ENCODE measurements around the gene KRTAP10-7. TPM values are rescaled to one million over a fixed set of nuclear protein-coding genes. Genes with fewer than 3 reads are reported as not detected.

The KRTAP10-7 gene
- total RNA-seq, 4 donors from 2014 or later, result not detected

DNA sequence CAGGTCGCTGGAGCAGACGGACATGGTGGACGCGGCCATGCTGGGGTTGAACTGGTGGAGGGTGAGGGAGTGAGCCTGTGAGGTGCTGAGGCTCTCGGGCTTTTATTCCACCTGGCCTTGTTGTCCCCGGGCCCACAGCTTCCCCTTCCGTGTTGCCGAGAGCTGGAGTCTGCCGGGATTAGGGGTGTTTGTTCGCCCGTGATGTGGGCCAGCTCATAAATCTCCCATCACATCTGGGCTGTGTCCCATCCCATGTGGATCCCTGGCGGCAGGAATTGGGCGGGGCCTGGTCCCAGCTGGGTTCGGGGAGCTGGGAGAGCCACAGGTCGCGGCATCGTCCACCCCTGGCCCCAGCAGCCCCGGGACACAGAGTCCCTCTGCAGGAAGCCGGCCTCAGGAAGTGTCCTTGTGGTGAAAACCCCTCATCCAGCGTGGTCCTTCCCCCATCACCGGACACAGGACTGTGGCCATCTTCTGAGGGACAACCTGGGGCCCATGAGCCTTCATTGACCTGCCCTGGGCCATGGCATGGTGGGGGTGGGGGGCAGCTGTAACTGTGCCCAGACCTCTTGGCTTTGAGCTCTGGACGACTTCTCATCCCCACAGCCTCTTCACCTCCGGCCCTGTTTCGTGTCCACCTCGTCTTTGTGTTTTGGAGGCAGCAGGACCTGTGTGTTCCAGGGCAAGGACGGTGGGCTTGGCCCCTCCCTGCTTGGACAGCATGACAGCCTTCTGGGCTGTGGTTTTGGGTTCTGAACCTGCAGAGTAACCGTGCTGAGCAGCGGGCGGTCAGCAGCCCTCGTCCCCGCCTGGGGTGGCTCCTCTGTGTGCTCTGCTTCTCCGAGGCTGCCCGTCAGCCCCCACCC lies 7.7 kb upstream of the KRTAP10-7 start, which contains the start of gene KRTAP10-6:
TSS of gene KRTAP10-6 (minus strand) at position 60 of the 866 bp plus-strand sequence. CDS start at position 39, 21 bp downstream.
- H3K4me3 ChIP-seq, result no peak within 1 kb of the TSS
- H3K27ac ChIP-seq, result no peak within 1 kb of the TSS
- H3K9me3 ChIP-seq, result peaks cover 0 to 3% (median 0%) of the 10 kb centered on the region in 4 donors
- no peaks in the 10 kb centered on the region for H3K36me3 ChIP-seq
- 50 to 56% methylated on average over 29 to 31 of the region's 33 CpGs for WGBS, 2 donors
- no peaks in the 10 kb centered on the region for H3K4me1 ChIP-seq
- peaks cover 0 to 10% of the 10 kb centered on the region in 2 donors for H3K27me3 ChIP-seq
- TF ChIP-seq EP300 (IDR thresholded peaks at IDR 0.05) (no peak), POLR2A (IDR thresholded peaks at IDR 0.05) (no peak), CTCF (IDR thresholded peaks at IDR 0.05) (no peak)
- DNase-seq (ENCODE audit: low spot score in 2 of 2), result no peak

DNA sequence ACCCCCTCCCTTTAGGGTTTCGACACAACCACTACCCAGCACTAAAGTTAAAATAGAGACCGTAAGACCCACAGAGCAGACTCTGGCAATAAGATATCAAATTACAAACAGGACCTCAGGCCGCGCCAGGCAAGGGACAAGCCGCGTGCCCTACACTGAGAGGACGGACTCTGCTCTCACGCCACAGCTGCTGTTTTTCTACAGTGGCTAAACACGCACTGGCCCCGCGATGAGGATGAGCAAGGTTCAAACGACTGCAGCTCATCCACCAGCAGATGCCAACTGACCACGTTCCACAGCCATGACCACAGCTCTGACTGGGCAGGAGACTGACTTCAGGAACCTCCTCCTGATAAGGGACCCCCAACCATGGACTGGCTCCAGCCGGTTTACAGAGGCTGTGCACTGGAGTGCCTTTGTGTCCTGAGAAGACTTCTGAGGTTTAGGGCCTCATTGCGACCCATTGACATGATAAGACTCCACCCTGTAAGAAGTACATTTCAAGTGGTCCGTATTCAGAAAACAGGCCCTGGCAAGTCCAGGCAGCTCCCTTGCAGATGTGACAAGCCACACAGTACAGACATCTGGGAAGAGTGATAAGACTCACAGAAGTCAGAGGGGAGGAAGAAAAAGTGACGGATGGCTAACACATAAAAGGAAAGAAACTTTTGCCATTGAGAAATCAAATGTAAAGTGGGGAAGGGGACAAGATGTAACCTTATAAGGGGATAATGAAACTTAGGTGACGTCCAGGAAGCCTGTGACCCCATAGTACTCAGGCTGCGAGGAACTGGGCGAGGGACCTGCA lies 6.6 kb upstream of the KRTAP10-7 start:
- Histone ChIP-seq H3K27ac (no peak overlapping the region), H3K4me1 (no peaks in the 10 kb centered on the region), H3K9me3 (peaks cover 0 to 7% (median 0%) of the 10 kb centered on the region in 4 donors), H3K36me3 (no peaks in the 10 kb centered on the region), H3K4me3 (no peak overlapping the region), H3K27me3 (peaks cover 0 to 10% of the 10 kb centered on the region in 2 donors)
- no peak for DNase-seq (ENCODE audit: low spot score in 2 of 2)
- TF ChIP-seq POLR2A (IDR thresholded peaks at IDR 0.05), result no peak
- no peak for TF ChIP-seq EP300 (IDR thresholded peaks at IDR 0.05)
- no peak for TF ChIP-seq CTCF (IDR thresholded peaks at IDR 0.05)
- WGBS, 2 donors, result 37 to 44% methylated on average over 20 of the region's 20 CpGs

DNA sequence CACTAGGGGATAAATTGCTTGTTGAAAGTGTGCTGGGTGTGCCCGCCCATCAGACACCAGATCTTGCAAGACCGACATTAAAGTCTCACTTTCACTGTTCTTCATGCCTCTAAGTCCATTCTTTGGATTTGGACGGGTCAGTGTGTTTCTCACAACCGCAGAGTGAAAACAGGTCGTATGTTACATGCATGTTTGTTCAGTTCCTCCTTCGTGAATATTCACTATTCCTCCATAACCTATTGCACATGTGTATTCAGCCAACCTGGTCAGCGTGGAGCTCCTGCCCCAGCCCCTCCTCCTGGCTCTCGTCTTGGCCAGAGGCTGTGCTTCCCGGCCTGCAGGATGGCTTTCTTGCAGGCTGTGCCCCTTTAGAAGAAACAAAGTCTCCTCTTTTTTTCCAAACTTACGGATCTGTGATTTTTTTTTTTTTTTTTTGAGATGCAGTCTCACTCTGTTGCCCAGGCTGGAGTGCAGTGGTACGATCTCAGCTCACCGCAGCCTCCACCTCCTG lies 5.9 kb upstream of the KRTAP10-7 start:
- Histone ChIP-seq H3K4me3 (no peak overlapping the region), H3K27me3 (peaks cover 0 to 10% of the 10 kb centered on the region in 2 donors), H3K36me3 (no peaks in the 10 kb centered on the region), H3K27ac (no peak overlapping the region), H3K9me3 (peaks cover 0 to 9% (median 0%) of the 10 kb centered on the region in 4 donors), H3K4me1 (no peaks in the 10 kb centered on the region)
- TF ChIP-seq POLR2A (IDR thresholded peaks at IDR 0.05) (no peak), EP300 (IDR thresholded peaks at IDR 0.05) (no peak), CTCF (IDR thresholded peaks at IDR 0.05) (no peak)
- 74 to 75% methylated on average over 12 of the region's 12 CpGs for WGBS, 2 donors
- no peak for DNase-seq (ENCODE audit: low spot score in 2 of 2)

DNA sequence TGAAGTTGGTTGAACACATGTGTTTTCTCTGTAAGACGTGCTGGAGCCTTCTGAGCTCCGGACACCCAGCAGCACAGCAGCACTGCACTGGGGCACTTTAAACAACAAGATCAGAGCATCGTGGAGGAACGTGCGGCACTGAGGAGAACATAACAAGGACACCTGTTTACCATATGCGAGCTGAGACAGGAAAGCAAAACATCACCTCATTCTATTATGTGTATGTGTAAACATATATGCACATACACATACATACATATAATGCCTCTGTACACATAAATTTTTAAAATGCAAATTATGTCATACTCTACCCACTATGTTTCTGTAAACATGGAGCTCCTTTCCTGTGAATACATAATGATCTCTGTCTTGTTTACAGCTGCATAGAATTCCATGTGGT lies 4.9 kb upstream of the KRTAP10-7 start:
- peaks cover 0 to 10% (median 0%) of the 10 kb centered on the region in 4 donors for H3K9me3 ChIP-seq
- no peak overlapping the region for H3K27ac ChIP-seq
- H3K4me3 ChIP-seq, result no peak overlapping the region
- 63 to 71% methylated on average over 6 of the region's 6 CpGs for WGBS, 2 donors
- H3K4me1 ChIP-seq, result no peaks in the 10 kb centered on the region
- no peak for DNase-seq (ENCODE audit: low spot score in 2 of 2)
- TF ChIP-seq CTCF (IDR thresholded peaks at IDR 0.05), result no peak
- TF ChIP-seq POLR2A (IDR thresholded peaks at IDR 0.05), result no peak
- TF ChIP-seq EP300 (IDR thresholded peaks at IDR 0.05), result no peak
- H3K36me3 ChIP-seq, result no peaks in the 10 kb centered on the region
- peaks cover 0 to 10% of the 10 kb centered on the region in 2 donors for H3K27me3 ChIP-seq

Data from tibial nerve (tissue), 4 donors.